HUES64 (cell line): ENCODE results near the gene DTL.

Source experiments
- H3K27ac ChIP-seq: 2 replicates; pipeline ENCODE4 v1.7.0; 2013; ENCODE audit warnings: low read depth, low read length, inconsistent platforms
- H3K27me3 ChIP-seq: 2 replicates; pipeline ENCODE4 v1.6.1; 2013; ENCODE audit warnings: mild to moderate bottlenecking, low read length; ENCODE audit not compliant: insufficient read depth
- H3K36me3 ChIP-seq: 2 replicates; pipeline ENCODE4 v1.6.1; 2013; ENCODE audit warnings: mild to moderate bottlenecking, low read length; ENCODE audit not compliant: insufficient read depth
- H3K4me1 ChIP-seq: 2 replicates; pipeline ENCODE4 v1.6.1; 2013; ENCODE audit warnings: mild to moderate bottlenecking, low read length, moderate library complexity; ENCODE audit not compliant: insufficient read depth
- H3K4me3 ChIP-seq: 2 replicates; pipeline ENCODE4 v1.5.1; 2013; ENCODE audit warnings: mild to moderate bottlenecking, low read length, moderate library complexity
- H3K9ac ChIP-seq: 2 replicates; pipeline ENCODE4 v1.6.1; 2013; ENCODE audit warnings: mild to moderate bottlenecking, low read depth, low read length
- H3K9me3 ChIP-seq: 2 replicates; pipeline ENCODE4 v1.6.1; 2013; ENCODE audit warnings: low read depth, low read length; ENCODE audit not compliant: insufficient read depth
- WGBS: fragments of 150-250, 120-280 bp; methylation state at CpG from one replicate; pipeline ENCODE4 v1.1.7; 2013; ENCODE audit warnings: missing lambda C conversion rate; 5-methylcytosine and 5-hydroxymethylcytosine counted together

Gene DTL

DNA sequence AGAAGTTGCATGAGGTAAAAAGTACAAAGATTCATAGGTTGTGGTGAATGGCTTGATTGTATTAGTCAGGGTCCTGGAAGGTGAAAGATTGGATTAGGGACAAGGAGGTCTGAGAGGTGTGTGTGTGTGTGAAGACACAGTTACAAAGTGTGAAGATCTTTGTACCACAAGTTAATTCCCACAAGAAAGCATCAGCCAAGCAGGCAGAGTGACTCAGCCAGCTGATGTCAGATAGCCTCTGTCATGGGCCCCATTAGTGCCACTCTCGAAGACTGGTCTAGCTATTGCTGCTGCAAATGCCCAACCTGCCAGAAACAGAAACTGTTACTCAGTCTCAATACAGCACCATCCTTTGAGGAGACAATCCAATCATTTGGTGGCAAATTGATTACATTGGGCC, 96.5 kb downstream of the DTL start:
- 89% methylated on average over 1 of the region's 1 CpG for WGBS

DNA sequence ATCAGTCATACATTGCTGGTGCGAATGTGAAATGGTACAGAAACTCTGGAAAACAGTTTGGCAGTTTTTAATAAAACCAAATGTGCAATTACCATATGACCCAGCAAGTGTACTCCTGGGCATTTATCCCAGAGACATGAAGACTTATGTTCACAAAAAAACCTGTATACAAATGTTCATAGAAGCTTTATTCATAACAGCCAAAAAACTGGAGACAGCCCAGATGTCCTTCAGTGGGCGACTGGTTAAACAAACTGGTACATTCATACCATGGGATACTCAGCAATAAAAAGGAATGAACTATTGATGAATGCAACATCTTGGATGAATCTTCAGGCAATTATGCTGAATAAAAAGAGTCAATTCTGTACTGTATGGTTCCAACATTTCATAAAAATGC, 97.8 kb downstream of the DTL start:
- H3K4me1 ChIP-seq = no peaks in the 10 kb centered on the region
- no peaks in the 10 kb centered on the region for H3K27me3 ChIP-seq
- H3K9me3 ChIP-seq = peaks cover 6% of the 10 kb centered on the region; the same call in 1 of the 2 replicates
- no peak overlapping the region for H3K9ac ChIP-seq
- peaks cover 2% of the 10 kb centered on the region; the same call in 1 of the 2 replicates for H3K36me3 ChIP-seq
- WGBS = 100% methylated on average over 2 of the region's 2 CpGs
- H3K4me3 ChIP-seq = no peak overlapping the region
- no peak overlapping the region for H3K27ac ChIP-seq

More for the DNA sequence above, 96.5 kb downstream of the DTL start:
- Histone ChIP-seq H3K27ac (no peak overlapping the region), H3K36me3 (peaks cover 2% of the 10 kb centered on the region; the same call in 1 of the 2 replicates), H3K9me3 (peaks cover 6% of the 10 kb centered on the region; the same call in 1 of the 2 replicates), H3K4me1 (peaks cover 4% of the 10 kb centered on the region), H3K4me3 (no peak overlapping the region), H3K9ac (no peak overlapping the region), H3K27me3 (no peaks in the 10 kb centered on the region)

DNA sequence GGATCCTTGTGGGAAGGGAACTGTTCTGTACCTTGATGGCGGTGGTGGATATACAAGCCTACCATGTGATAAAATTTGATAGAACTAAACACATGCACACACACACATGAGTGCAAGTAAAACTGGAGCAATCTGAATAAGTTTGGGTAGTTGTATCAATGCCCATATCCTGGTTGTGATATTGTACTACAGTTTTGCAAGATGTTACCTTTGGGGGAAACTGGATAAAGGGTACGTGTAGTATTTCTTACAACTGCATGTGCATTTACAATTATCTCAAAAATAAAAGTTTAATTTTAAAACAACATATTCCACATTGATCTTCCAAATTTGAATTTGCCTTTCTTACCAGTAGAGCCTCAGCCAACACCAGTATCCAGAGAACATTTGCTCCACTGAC, 99.6 kb downstream of the DTL start:
- WGBS = no CpG with 5 or more reads among the region's 2 CpGs
- Histone ChIP-seq H3K9ac (no peak overlapping the region), H3K27me3 (no peaks in the 10 kb centered on the region), H3K4me1 (no peaks in the 10 kb centered on the region), H3K27ac (no peak overlapping the region), H3K36me3 (no peaks in the 10 kb centered on the region; the same call in 1 of the 2 replicates), H3K9me3 (peaks cover 6% of the 10 kb centered on the region; the same call in 1 of the 2 replicates), H3K4me3 (no peak overlapping the region)

DNA sequence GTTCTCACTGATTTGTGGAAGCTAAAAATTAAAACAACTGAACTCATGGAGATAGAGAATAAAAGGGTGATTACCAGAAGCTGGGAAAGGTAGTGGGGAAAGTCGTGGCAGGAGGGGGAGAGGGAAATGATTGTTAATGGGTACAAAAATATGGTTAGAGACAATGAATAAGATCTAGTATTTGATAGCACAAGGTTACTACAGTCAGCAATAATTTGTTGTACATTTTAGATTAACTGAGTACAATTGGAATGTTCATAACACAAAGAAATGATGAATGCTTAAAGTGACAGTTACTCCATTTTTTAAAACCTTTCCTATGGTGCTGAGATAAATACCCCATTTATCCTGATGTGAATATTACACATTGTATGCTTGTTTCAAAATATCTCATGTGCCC, 102.3 kb downstream of the DTL start:
- H3K4me1 ChIP-seq = no peaks in the 10 kb centered on the region
- no peak overlapping the region for H3K4me3 ChIP-seq
- no peak overlapping the region for H3K27ac ChIP-seq
- no peaks in the 10 kb centered on the region; the same call in 1 of the 2 replicates for H3K36me3 ChIP-seq
- 87% methylated on average over 1 of the region's 1 CpG for WGBS
- no peaks in the 10 kb centered on the region for H3K27me3 ChIP-seq
- H3K9me3 ChIP-seq = peaks cover 6% of the 10 kb centered on the region; the same call in 1 of the 2 replicates
- H3K9ac ChIP-seq = no peak overlapping the region

DNA sequence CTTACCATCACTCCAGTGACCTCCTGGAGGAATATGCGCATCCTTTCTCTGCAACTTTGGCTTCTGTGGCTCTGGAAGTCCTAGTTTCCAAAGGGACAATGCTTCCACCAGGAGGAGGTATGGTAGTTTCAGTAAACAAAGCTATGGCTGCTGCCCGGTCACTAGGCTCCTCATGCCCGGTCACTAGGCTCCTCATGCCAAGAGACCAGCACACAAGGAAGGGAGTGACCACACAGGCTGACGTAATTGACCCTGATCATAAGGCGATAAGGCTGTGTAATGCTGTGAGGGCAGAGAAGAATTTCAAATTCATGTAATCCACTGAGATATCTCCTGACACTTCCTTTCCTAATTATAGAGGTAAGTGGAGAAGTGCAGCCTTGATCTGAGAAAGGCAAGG, 102.9 kb downstream of the DTL start:
- Histone ChIP-seq H3K36me3 (no peaks in the 10 kb centered on the region; the same call in 1 of the 2 replicates), H3K4me3 (no peak overlapping the region), H3K4me1 (no peaks in the 10 kb centered on the region), H3K9me3 (peaks cover 6% of the 10 kb centered on the region; the same call in 1 of the 2 replicates), H3K9ac (no peak overlapping the region), H3K27ac (no peak overlapping the region), H3K27me3 (no peaks in the 10 kb centered on the region)
- 95% methylated on average over 5 of the region's 5 CpGs for WGBS

DNA sequence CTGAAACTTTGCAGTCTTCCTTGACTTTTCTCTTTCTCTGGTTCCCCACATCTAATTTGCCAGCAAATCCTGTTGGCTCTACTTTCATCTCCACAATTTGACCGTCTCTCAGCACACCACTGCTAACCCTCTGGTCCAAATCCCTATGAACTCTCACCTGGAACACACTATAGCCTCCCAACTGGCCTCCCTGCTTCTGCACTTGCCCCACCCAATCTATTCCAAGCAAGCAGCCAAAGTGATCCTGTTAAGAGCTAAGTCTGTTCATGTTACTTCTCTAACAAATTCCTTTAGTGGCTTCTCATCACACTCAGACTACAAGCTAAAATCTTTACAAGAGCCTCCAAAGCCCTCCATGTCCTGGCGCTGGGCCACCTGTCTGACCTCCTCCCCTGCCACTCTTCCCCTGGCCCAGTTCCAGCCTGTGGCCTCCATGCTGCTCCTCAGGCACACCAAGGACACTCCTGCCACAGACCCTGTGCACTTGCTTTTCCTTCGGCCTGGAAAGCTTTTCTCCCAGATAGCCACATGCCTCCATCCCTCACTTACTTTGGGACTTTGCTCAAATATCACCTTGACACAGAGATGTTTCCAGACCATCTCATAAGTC, 104.1 kb downstream of the DTL start:
- Histone ChIP-seq H3K4me3 (no peak overlapping the region), H3K9ac (no peak overlapping the region), H3K27me3 (no peaks in the 10 kb centered on the region), H3K9me3 (peaks cover 6% of the 10 kb centered on the region; the same call in 1 of the 2 replicates), H3K36me3 (no peaks in the 10 kb centered on the region; the same call in 1 of the 2 replicates), H3K4me1 (no peaks in the 10 kb centered on the region), H3K27ac (no peak overlapping the region)
- WGBS = 94% methylated on average over 3 of the region's 3 CpGs

DNA sequence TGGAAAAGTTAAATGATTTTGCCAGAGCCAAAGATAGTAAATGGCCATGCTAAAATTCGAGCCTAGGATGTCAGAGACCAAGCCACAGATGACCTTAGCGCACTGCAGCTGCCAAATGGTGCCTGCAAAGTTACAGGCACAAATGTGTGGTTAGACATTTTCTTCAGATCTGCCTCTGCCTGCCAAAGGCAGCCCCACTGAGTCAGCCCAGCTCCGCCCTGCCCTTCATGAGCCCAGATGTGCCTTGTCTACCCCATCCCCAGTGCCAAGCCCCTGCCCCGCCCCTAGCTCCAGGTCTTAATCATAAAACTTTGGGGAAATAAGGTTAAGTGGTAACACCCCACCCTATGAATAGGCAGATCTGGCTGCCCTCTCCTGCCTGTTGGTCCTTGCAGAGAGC, 105.9 kb downstream of the DTL start:
- H3K4me3 ChIP-seq = no peak overlapping the region
- H3K9ac ChIP-seq = no peak overlapping the region
- no peaks in the 10 kb centered on the region for H3K4me1 ChIP-seq
- no peaks in the 10 kb centered on the region for H3K27me3 ChIP-seq
- 93% methylated on average over 4 of the region's 4 CpGs for WGBS
- H3K9me3 ChIP-seq = no peaks in the 10 kb centered on the region
- no peak overlapping the region for H3K27ac ChIP-seq
- no peaks in the 10 kb centered on the region for H3K36me3 ChIP-seq

DNA sequence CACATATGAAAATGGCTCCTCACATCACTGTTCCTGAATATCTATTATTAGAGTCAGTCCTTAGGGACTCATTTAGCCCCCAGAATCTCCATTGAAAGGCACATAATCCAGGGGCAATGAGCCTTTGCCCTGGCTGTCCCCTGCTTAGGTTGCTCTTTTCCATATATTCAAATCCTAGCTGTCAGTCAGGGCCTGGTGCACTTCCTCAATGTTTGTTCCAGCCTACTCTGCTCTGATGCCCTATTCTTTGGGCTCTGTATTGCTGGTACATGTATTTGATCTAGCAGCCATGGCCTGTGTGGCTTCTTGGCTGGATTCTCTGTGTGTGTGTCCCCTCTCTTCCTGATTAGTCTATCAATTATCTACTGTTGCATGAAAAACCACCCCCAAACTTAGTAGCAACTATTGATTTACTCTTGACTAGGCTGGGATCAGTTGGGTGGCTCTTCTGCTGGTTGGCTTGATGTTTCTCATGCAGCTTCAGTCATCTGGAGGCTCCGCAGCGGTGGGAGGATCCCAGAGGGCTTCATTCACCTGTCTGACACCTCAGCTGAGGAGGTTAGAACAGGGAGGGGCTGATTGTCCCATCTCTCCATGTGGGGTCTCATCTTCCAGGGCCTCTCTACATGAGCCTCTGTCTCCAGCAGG, 107.5 kb downstream of the DTL start:
- no peaks in the 10 kb centered on the region for H3K36me3 ChIP-seq
- no peak overlapping the region for H3K9ac ChIP-seq
- no peak overlapping the region for H3K27ac ChIP-seq
- H3K4me3 ChIP-seq = no peak overlapping the region
- no peaks in the 10 kb centered on the region for H3K27me3 ChIP-seq
- WGBS = 96% methylated on average over 2 of the region's 2 CpGs
- no peaks in the 10 kb centered on the region for H3K4me1 ChIP-seq
- H3K9me3 ChIP-seq = no peaks in the 10 kb centered on the region

DNA sequence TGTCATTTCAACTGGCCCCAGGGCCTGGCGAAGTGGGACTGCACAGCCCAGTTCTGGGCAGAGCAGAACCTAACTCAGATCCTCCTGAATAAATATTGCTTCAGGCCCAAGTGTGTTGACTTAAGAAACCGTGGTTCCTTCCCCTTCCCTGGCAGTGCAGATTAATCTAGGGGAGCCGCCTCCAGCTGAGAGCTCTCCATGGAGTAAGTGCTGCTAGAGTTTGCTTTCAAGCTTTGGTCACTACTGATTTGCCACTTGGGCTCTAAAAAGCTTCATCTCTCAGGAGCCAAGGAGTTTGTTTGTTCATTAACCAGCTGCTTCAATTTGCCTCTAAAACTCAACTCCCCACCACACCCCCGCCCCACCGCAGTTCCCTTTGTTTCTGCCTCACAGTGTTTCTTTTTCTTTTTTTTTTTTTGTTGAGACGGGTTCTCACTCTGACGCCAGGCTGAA, 112.1 kb downstream of the DTL start:
- WGBS = 67% methylated on average over 7 of the region's 7 CpGs
- Histone ChIP-seq H3K36me3 (no peaks in the 10 kb centered on the region), H3K9me3 (no peaks in the 10 kb centered on the region), H3K9ac (no peak overlapping the region), H3K4me1 (no peaks in the 10 kb centered on the region), H3K27ac (no peak overlapping the region), H3K27me3 (no peaks in the 10 kb centered on the region), H3K4me3 (no peak overlapping the region)

DNA sequence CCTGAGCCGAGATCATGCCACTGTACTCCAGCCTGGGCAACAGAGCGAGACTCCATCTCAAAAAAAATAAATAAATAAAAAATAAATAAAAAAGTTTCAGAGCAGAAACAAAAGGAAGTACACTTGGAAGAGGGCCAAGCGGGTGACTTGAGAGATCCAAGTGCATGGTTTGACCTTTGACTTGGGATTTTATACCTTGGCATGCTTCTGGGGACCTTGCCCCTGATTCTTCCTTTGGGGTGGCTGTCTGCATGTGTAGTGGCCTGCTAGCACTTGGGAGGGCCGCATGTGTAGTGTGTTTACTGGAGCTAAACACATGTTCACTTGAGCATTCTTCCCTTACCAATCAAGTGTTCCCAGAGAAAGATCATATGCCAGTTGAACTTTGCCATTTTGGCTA, 114.0 kb downstream of the DTL start:
- H3K4me1 ChIP-seq = no peaks in the 10 kb centered on the region
- no peak overlapping the region for H3K27ac ChIP-seq
- H3K36me3 ChIP-seq = no peaks in the 10 kb centered on the region
- 95% methylated on average over 4 of the region's 4 CpGs for WGBS
- no peaks in the 10 kb centered on the region for H3K27me3 ChIP-seq
- H3K9me3 ChIP-seq = no peaks in the 10 kb centered on the region
- H3K4me3 ChIP-seq = no peak overlapping the region
- H3K9ac ChIP-seq = no peak overlapping the region

DNA sequence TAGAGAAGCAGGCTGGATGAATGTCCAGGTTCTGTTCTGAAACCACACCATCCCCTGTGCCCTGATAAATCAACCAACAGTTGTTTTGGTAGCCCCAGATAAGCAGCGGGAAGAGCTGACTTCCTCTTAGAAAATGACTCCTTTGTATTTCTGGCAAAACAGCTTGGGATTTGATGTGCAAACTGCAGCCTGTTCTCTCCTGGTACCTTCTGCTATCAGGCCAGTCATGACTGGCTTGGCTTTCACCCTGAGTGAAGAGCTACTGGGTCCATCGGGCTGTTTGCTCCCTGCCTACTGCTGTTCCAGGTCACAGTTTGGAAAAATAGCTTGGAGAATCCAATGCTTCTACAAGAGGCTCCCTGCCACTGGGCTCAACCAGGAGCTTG, 116.8 kb downstream of the DTL start:
- Histone ChIP-seq H3K36me3 (no peaks in the 10 kb centered on the region), H3K9me3 (no peaks in the 10 kb centered on the region), H3K27me3 (no peaks in the 10 kb centered on the region), H3K4me3 (no peak overlapping the region), H3K4me1 (no peaks in the 10 kb centered on the region), H3K27ac (no peak overlapping the region), H3K9ac (no peak overlapping the region)
- WGBS = 89% methylated on average over 2 of the region's 2 CpGs
